Fibroblast of peridontal ligament (primary cell): Measurements from ENCODE around the gene LIMK2.
"Not testable (repeated sequence)": the region's sequence is repeated elsewhere in the genome, so short reads cannot be mapped to it uniquely, and the experiment has no call there.

Source experiments
- DNase-seq: peaks from one replicate; pipeline ENCODE4 v3.0.0-alpha.2; 2010; ENCODE audit errors: extremely low read depth

LIMK2 gene

GRCh38 chr22:31244046-31244942 lies 32.2 kb downstream of the LIMK2 start:
- DNase-seq: peak; percentile 60

DNA sequence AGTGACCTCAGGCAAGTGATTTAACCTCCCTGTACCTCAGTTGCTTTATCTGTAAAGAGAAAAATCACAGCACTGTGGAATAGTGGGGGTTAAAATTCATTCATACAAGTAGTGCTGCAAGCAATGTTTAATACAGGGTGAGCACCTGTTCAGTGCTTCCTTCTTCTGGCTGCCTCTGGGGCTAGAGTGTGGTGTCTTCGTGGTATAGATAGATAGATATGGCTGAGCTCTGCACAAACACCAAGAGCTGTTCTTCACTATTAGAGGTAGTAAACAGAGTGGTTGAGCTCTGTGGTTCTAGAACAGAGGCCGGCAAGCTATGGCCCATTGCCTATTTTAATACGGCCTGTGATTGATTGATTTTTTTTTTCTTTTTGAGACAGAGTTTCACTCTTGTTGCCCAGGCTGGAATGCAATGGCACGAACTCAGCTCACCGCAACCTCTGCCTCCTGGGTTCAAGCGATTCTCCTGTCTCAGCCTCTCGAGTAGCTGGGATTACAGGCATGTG lies 32.9 kb downstream of the LIMK2 start:
- DNase-seq: no peak

- DNase-seq: not testable (repeated sequence)
Observed at GRCh38 chr22:31245998-31246397, 33.9 kb downstream of the LIMK2 start.

DNA sequence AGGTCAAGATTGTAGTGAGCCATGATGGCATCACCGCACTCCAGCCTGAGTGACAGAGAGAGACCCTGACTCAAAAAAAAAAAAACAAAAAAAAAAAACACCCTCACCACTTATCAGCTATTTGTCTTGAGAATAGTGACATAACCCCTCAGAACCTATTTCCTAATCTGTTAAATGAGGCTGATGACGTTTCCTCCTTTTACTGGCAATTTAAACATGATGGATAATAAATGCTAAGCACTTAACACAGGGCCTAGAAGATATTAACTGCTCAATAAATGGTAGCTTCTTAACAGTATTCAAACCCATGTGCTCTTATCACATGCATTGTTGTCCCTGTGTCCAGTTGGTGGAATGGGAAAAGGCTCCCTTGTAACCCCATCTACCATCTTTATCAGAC lies 34.6 kb downstream of the LIMK2 start:
- DNase-seq: no peak

DNA sequence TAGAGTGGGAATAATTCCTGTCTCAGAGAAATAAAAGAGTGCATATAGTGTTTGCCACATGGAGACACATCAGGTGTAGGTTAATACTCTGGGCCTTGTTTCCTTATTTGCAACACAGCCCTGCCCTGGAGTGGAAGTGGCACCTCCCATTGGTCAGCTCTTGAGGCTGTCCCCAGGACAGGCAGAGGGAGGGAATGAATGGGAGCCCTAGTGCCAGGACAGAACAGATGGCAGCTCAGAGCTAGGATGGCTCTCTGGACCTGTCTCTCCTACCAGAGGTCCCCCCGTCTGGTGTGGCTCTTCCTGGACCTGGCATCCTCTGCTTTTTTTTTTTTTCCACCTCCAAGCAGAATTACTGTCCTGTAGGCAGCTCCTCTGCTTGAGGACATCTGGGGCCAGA lies 35.6 kb downstream of the LIMK2 start:
- no peak for DNase-seq

DNA sequence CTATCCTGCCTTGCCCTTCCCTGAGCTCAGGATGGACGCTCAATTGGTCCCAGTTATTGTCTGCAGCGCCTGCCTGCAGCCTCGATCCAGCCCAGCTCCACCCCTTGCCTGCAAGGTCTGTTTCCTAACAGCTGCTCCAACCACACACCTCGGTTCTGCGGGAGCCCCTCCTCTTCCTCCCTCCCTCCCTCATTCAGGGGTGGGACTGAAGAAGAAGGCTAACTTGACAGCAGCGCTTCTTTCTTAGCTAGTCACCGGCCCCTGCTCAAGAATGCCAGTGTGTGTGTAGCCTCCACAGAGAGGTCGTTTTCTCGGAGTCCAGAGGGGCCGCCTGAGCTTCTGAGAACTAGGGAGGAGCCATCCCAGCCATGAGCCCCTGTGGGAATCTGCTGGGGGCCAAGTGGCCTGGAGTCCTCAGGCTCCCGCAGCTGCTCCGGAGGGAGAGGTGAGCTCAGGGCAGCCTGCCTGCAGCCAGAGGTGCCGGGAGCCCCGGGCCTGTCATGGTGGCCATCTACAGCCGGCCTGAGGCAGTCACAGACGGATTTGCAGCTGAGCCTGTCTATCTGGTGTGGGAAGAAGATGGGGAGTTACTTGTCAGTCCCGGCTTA lies 36.1 kb downstream of the LIMK2 start:
- peak; percentile 86 for DNase-seq

DNA sequence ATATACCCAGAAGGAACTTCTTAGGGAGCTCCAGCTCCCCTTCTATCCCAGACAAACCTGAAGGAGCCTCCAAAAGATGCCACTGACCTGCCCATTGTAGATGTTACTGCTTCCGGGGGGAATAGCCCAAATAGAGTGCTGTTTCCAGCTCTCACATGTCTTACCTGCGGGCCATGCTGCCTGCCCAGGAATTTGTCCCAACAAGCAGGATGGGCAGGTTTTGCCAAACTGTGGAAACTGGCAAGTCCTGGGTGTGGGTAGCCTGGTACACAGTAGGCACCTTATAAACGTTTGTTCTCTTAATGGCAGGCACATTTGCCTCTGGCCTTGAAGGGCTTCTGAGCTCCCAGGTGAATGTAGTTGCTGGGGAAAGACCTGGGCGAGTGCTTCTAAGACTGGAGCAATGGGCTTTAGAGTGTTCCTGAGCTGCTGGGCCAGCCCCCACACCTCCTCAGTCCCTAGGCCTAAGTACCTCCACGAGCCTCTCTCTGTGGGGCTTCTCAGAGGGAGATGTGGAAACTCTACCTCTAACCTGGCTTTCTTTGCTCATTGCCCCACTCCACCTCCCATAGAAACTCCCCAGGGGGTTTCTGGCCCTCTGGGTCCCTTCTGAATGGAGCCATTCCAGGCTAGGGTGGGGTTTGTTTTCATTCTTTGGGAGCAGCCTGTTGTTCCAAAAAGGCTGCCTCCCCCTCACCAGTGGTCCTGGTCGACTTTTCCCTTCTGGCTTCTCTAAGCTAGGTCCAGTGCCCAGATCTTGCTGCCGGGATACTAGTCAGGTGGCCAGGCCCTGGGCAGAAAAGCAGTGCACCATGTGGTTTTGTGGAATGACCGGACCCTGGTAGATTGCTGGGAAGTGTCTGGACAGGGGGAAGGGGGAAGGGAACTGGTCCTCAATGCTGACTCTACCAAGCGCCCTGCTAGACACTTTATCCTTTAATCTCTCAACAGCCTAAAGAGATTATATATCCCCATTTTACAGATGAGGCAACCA lies 37.2 kb downstream of the LIMK2 start:
- DNase-seq: no peak

GRCh38 chr22:31250740-31251600 lies 38.9 kb downstream of the LIMK2 start:
- DNase-seq: peak; percentile 47

GRCh38 chr22:31253949-31254348 lies 41.9 kb downstream of the LIMK2 start:
- no peak for DNase-seq

GRCh38 chr22:31259798-31260473 lies 47.8 kb downstream of the LIMK2 start:
- DNase-seq: no peak

DNA sequence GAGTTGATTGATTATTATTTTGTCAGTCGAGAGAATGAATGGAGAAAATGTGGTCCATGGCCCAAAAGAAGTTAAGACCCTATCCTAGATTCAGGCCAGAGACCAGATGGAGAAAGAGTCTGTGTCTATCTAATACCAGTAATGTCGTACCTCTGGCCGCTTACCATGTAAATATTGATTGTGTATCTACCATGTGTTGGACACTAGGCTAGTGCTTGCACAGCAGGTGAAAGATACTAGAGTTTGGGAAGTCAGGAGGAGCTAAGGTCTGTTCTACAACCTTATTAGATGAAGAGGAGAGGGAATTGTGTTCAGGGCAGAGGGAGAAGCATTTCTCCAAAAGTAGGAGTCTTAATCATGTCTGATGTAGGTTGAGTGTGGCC lies 48.4 kb downstream of the LIMK2 start:
- no peak for DNase-seq

DNA sequence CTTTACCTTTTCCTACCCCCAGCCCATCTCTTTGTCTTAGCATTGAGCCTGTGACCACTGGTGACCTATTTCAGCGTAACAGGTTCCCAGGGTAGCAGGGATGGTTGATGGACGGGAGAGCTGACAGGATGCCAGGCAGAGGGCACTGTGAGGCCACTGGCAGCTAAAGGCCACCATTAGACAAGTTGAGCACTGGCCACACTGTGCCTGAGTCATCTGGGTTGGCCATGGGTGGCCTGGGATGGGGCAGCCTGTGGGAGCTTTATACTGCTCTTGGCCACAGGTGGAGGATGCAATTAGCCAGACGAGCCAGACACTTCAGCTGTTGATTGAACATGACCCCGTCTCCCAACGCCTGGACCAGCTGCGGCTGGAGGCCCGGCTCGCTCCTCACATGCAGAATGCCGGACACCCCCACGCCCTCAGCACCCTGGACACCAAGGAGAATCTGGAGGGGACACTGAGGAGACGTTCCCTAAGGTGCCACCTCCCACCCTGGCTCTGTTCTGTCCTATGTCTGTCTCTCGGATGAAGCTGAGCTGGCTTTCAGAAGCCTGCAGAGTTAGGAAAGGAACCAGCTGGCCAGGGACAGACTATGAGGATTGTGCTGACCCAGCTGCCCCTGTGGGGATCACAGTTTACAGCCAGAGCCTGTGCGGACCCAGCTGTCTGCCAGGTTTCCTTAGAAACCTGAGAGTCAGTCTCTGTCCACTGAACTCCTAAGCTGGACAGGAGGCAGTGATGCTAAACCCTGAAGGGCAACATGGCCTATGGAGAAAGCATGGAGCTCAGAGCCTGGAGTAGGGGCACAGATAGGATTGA lies 50.4 kb downstream of the LIMK2 start:
- DNase-seq: no peak

DNA sequence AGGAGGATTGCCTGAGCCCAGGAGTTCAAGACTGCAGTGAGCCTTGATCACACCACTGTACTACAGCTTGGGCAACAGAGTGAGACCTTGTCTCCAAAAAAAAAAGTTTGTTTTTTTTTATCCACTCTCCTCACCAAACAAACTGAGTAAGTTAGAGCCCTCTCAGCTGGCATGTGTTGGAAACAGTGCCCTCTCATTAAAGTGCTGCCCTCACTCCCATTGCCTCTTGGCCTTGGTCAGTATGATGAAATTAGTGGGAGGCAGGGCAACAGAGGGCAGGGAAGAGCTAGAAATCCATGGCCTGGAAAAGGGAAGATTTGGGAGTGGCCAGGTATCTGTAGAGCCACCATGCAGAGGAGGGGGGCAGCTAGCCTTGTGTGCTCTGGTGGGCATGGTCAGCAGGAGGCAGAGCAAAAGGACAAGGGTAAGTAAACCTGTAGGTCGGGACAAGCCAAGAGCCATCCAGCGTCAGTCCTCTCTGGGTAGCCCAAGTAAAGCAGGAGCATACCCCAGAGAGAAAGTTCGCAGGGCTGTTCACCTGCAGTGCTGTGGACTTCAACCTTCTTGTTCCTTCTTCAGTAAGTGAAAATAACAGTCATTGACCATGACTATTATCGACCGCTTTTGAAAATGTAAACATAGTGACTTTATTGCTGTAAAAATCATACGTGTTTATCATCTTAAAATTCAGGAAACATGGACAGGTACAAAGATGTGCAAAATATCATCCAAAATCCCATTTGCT lies 52.0 kb downstream of the LIMK2 start:
- DNase-seq: no peak

DNA sequence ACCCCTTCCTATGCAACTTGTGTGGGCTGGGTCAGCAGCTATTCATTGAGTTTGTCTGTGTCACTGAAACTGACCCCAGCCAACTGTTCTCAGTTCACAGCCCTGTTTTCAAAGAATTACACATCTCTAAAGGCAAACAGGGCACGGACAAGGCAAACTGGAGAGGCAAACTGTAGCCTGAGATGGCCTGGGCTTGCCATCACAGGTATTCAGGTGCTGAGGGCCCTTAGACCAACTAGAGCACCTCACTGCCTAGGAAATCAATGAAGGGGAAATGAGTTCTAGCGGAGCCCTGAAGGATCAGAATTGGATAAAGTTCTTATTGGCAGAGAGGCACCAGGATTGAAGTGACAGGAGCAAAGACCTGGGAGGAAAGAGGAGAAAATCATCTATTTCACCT lies 56.2 kb downstream of the LIMK2 start:
- no peak for DNase-seq

- no peak for DNase-seq
Observed at GRCh38 chr22:31269892-31270579, 57.9 kb downstream of the LIMK2 start.

DNA sequence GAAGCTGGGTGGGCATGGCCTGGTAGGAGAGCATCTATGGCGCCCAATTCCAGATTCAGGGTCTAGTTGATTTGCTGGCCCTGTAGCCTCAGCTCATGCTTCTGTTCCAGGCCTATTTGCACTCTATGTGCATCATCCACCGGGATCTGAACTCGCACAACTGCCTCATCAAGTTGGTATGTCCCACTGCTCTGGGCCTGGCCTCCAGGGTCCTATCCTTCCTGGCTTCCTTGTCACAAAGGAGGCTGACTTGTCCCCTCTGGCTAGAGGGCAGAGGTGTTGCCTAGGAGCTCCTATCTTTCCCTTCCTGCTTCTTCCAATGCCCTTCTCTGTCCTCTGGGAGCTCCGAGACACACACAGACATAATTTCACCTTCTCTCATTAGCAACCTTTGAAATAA lies 58.9 kb downstream of the LIMK2 start:
- DNase-seq: no peak

DNA sequence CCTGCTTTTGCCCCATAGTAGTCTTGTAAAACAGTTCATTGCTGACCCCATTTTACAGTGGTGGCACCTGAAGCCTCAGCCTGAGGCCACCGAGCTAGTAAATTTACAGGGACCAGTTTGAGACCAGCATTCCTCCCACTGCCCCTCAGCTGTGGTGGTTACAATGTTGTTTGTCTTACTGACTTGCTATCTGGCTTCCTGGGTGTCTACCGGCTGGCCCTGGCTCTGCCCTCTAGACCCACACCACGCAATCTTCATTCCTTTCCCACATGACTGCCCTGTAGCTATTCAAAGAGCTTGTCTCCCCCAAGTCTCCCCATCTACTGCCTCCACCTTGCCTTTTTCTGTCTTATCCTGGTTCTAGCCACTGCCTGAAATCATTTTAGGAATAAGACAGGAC lies 59.4 kb downstream of the LIMK2 start:
- no peak for DNase-seq
